Sigmoid colon (tissue), 3 donors: Measurements from ENCODE around the gene PTCH1.

Experiments used
- CTCF ChIP-seq, 4 experiments: fragments of 450-650 bp in 3 of 4; fragments of 200-600 bp in 1 of 4; IDR thresholded peaks; one replicate each; pipeline ENCODE4 v1.5.1; 2016 to 2019; ENCODE audit warnings: antibody characterized with exemption in 4 of 4, mild to moderate bottlenecking in 3 of 4, moderate library complexity in 2 of 4
- POLR2A ChIP-seq, 2 donors: fragments of 450-650 bp; IDR thresholded peaks; one replicate each; pipeline ENCODE4 v1.6.1; 2016; ENCODE audit warnings: antibody characterized with exemption in 2 of 2, mild to moderate bottlenecking in 2 of 2, moderate library complexity in 2 of 2

- TF ChIP-seq CTCF (IDR thresholded peaks at IDR 0.05) = no peak
- TF ChIP-seq POLR2A (IDR thresholded peaks at IDR 0.05) = no peak
Observed at GRCh38 chr9:95450171-95451064, 66.4 kb downstream of the PTCH1 start.
